ENCODE data around the gene TBCK. TPM values are rescaled to one million over a fixed set of nuclear protein-coding genes. Genes with fewer than 3 reads are reported as not detected.

TBCK gene
- total RNA-seq, 4 donors from 2014 or later, result 23.3 to 47.7 (median 34.2) TPM

GRCh38 chr4:106036848-106037247 lies 279.2 kb downstream of the TBCK start:
- 50% methylated on average over 2 of the region's 2 CpGs for WGBS
- Histone ChIP-seq H3K36me3 (no peaks in the 10 kb centered on the region), H3K27me3 (no peaks in the 10 kb centered on the region)

GRCh38 chr4:106036334-106036733 lies 279.7 kb downstream of the TBCK start:
- H3K4me3 ChIP-seq, result no peak overlapping the region
- no peak overlapping the region for H3K27ac ChIP-seq
- H3K36me3 ChIP-seq, result no peaks in the 10 kb centered on the region
- H3K27me3 ChIP-seq, result no peaks in the 10 kb centered on the region
- H3K9me3 ChIP-seq, result no peaks in the 10 kb centered on the region
- TF ChIP-seq EP300 (IDR thresholded peaks at IDR 0.05) (no peak), POLR2AphosphoS5 (IDR thresholded peaks at IDR 0.05) (no peak), CTCF (IDR thresholded peaks at IDR 0.05) (no peak), POLR2A (IDR thresholded peaks at IDR 0.05) (no peak)
- no peaks in the 10 kb centered on the region for H3K4me1 ChIP-seq
- 80% methylated on average over 3 of the region's 3 CpGs for WGBS
- no peak for DNase-seq (ENCODE audit: low spot score in 2 of 2)

More at GRCh38 chr4:106036848-106037247, 279.2 kb downstream of the TBCK start:
- TF ChIP-seq CTCF (IDR thresholded peaks at IDR 0.05) (no peak), POLR2A (IDR thresholded peaks at IDR 0.05) (no peak)
- DNase-seq (ENCODE audit: low spot score in 2 of 2), result no peak
- Histone ChIP-seq H3K27ac (no peak overlapping the region), H3K4me3 (no peak overlapping the region), H3K9me3 (no peaks in the 10 kb centered on the region), H3K4me1 (no peaks in the 10 kb centered on the region)

GRCh38 chr4:106035204-106035603 lies 280.8 kb downstream of the TBCK start:
- Histone ChIP-seq H3K9me3 (no peaks in the 10 kb centered on the region), H3K4me1 (no peaks in the 10 kb centered on the region), H3K36me3 (no peaks in the 10 kb centered on the region), H3K4me3 (no peak overlapping the region), H3K27me3 (no peaks in the 10 kb centered on the region), H3K27ac (no peak overlapping the region)
- WGBS, result 95% methylated on average over 1 of the region's 1 CpG
- no peak for DNase-seq (ENCODE audit: low spot score in 2 of 2)
- TF ChIP-seq CTCF (IDR thresholded peaks at IDR 0.05), result no peak
- no peak for TF ChIP-seq POLR2A (IDR thresholded peaks at IDR 0.05)
- TF ChIP-seq EP300 (IDR thresholded peaks at IDR 0.05), result no peak
- TF ChIP-seq POLR2AphosphoS5 (IDR thresholded peaks at IDR 0.05), result no peak

GRCh38 chr4:106034751-106035150 lies 281.3 kb downstream of the TBCK start:
- Histone ChIP-seq H3K27me3 (no peaks in the 10 kb centered on the region), H3K9me3 (no peaks in the 10 kb centered on the region), H3K27ac (no peak overlapping the region), H3K36me3 (no peaks in the 10 kb centered on the region), H3K4me1 (no peaks in the 10 kb centered on the region), H3K4me3 (no peak overlapping the region)
- no peak for TF ChIP-seq CTCF (IDR thresholded peaks at IDR 0.05)
- TF ChIP-seq POLR2AphosphoS5 (IDR thresholded peaks at IDR 0.05), result no peak
- no peak for TF ChIP-seq POLR2A (IDR thresholded peaks at IDR 0.05)
- TF ChIP-seq EP300 (IDR thresholded peaks at IDR 0.05), result no peak
- no peak for DNase-seq (ENCODE audit: low spot score in 2 of 2)

- Histone ChIP-seq H3K4me3 (no peak overlapping the region), H3K9me3 (no peaks in the 10 kb centered on the region), H3K27ac (no peak overlapping the region), H3K27me3 (no peaks in the 10 kb centered on the region), H3K36me3 (no peaks in the 10 kb centered on the region), H3K4me1 (no peaks in the 10 kb centered on the region)
- TF ChIP-seq EP300 (IDR thresholded peaks at IDR 0.05) (no peak), CTCF (IDR thresholded peaks at IDR 0.05) (no peak), POLR2AphosphoS5 (IDR thresholded peaks at IDR 0.05) (no peak), POLR2A (IDR thresholded peaks at IDR 0.05) (no peak)
- DNase-seq (ENCODE audit: low spot score in 2 of 2), result no peak
- 39% methylated on average over 3 of the region's 3 CpGs for WGBS
These were observed 281.8 kb downstream of the TBCK start for GRCh38 chr4:106034220-106034619.

Measured in suprapubic skin (tissue), 4 donors.